Neutrophil (primary cell): ENCODE measurements around the gene ATF3.

ENCODE experiments used
- H3K27ac ChIP-seq: fragments of 200-600 bp; sonication (generic); 2 replicates; pipeline ENCODE4 v1.5.1; 2016; ENCODE audit warnings: mild to moderate bottlenecking, moderate library complexity
- H3K27me3 ChIP-seq: fragments of 200-600 bp; sonication (generic); 2 replicates; pipeline ENCODE4 v1.6.0; 2016; ENCODE audit warnings: mild to moderate bottlenecking
- H3K36me3 ChIP-seq: fragments of 200-600 bp; sonication (generic); 2 replicates; pipeline ENCODE4 v1.5.1; 2017
- H3K4me1 ChIP-seq, 2 experiments: fragments of 200-600 bp in 1 of 2; sonication (generic) in 1 of 2; 1 replicate in 1 of 2; 2 replicates in 1 of 2; pipeline versions ENCODE4 v1.5.1 to v1.6.1; 2013 to 2016; ENCODE audit warnings: low read depth in 1 of 2, low read length in 1 of 2, mild to moderate bottlenecking in 1 of 2, moderate library complexity in 1 of 2; ENCODE audit not compliant: control insufficient read depth in 1 of 2, insufficient read depth in 1 of 2
- H3K4me3 ChIP-seq, 2 experiments: fragments of 200-600 bp in 1 of 2; sonication (generic) in 1 of 2; 1 replicate in 1 of 2; 2 replicates in 1 of 2; pipeline ENCODE4 v1.5.1; 2013 to 2016; ENCODE audit warnings: low read depth in 1 of 2, low read length in 1 of 2, mild to moderate bottlenecking in 1 of 2, moderate library complexity in 1 of 2
- H3K9me3 ChIP-seq: fragments of 200-600 bp; sonication (generic); 2 replicates; pipeline ENCODE4 v1.5.1; 2016
- TF ChIP-seq, protein P1 (sequence below): fragments of 200-600 bp; sonication (generic); IDR thresholded peaks from 2 replicates; pipeline ENCODE4 v1.5.1; 2016; ENCODE audit warnings: antibody characterized with exemption

The ATF3 gene

DNA sequence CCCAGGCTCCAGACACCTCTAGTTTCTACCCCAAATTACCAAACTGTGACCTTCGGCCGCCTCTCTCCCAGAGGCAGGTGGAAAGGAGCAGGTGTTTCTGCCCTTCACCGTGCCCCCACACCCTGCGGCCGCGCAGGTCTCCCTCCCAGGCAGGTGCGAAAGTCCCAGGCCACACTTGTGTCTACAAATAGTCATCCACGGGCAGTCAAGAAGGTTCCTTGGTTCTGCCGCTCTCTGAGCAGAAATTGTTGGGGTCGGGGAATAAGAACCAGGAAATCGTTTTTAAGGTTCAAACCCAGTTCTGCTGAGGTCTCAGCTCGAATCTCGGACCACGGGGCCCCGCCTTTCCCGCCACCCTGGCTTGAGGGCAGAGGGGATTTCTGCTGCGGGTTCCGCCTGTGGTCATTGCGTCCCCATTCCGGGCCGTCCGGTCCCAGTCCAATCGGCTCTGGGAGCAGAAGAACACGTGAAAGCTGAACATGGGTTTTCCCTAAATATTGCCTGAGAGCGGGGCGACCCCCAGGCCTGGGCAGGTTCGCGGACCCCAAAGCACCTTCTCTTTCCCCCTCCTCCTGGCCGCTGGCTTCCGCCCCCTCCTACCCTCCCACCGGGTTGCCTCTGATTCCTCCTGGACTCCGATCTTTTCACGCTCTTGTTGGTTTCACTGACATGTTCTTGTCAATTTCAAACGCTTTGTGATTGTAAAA, 1.2 kb upstream of the ATF3 start:
- Histone ChIP-seq H3K27ac (no peak overlapping the region), H3K4me1 (peaks cover 29 to 34% of the 10 kb centered on the region in 2 experiments), H3K4me3 (peak overlapping the region; percentile 66 to 90), H3K9me3 (no peaks in the 10 kb centered on the region), H3K27me3 (peaks cover 100% of the 10 kb centered on the region), H3K36me3 (no peaks in the 10 kb centered on the region)
- TF ChIP-seq, protein P1, sequence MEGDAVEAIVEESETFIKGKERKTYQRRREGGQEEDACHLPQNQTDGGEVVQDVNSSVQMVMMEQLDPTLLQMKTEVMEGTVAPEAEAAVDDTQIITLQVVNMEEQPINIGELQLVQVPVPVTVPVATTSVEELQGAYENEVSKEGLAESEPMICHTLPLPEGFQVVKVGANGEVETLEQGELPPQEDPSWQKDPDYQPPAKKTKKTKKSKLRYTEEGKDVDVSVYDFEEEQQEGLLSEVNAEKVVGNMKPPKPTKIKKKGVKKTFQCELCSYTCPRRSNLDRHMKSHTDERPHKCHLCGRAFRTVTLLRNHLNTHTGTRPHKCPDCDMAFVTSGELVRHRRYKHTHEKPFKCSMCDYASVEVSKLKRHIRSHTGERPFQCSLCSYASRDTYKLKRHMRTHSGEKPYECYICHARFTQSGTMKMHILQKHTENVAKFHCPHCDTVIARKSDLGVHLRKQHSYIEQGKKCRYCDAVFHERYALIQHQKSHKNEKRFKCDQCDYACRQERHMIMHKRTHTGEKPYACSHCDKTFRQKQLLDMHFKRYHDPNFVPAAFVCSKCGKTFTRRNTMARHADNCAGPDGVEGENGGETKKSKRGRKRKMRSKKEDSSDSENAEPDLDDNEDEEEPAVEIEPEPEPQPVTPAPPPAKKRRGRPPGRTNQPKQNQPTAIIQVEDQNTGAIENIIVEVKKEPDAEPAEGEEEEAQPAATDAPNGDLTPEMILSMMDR, result no peak

DNA sequence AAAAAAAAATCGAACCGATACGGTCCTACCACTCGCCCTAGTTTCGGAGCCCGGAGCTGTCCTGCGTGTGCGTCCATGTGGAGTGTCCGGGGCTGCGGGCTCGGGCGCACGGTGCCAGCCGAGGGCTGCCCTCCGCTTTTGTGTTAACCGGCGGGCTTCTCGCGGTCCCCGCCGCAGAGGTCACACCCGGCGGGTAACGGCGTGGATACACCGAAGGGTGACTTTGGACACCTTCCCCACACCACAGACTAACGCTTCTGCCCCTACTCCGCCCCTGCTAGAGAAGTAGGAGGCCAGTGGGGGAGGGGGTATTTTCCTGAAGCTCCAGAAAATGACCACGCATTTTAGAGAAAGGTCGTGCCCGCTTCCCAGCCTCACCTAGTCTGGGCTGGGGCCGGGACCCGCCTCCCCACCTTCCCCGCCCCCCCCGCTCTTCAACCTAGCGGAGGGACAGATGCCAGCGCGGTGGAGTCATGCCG, 609 bp upstream of the ATF3 start:
- TF ChIP-seq, protein P1, result no peak
- Histone ChIP-seq H3K27me3 (peaks cover 100% of the 10 kb centered on the region), H3K27ac (no peak overlapping the region), H3K4me1 (peaks cover 29 to 34% of the 10 kb centered on the region in 2 experiments), H3K9me3 (no peaks in the 10 kb centered on the region), H3K36me3 (no peaks in the 10 kb centered on the region), H3K4me3 (peak overlapping the region; percentile 66 to 90)

DNA sequence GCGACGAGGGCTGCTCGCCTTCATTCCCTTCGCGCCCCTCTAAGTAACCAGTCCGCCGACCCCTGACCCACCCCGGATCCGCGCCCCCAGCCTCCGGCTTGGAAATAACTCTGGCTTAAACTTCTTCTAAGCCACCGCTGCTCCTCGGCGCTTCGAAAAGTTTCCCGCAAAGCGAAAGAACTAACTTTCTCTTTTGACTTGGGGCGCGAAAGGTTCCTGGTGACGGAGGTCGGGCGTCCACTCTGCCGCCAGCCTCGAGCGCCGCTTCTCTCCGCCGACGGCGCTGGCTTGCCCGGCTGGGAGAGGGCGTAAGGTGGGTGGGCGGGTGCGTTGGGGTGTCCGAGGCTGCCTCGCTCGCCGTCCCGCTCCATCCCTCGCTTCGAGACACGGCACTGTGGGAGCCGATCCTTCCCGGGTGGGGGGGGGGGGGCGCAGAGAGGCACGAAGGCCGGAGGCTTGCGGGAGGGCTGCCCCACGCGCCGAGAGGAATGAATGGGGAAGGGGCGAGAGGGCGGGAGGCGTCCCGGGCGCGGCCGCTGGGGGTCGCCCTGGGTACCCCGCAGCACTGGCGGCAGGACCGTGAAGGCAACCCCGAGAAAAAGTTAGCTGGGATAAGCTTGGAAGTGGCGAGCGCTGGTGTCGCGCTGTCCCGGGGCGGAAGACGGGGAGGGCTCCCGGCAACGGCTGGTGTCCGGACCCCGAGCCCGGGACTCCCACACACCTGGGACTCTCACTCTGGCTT, 569 bp downstream of the ATF3 start:
- TF ChIP-seq, protein P1, result no peak
- Histone ChIP-seq H3K27me3 (peaks cover 95% of the 10 kb centered on the region), H3K4me1 (peaks cover 29 to 34% of the 10 kb centered on the region in 2 experiments), H3K27ac (peak overlapping the region; percentile 35), H3K36me3 (no peaks in the 10 kb centered on the region), H3K4me3 (peak overlapping the region; percentile 66 to 90), H3K9me3 (no peaks in the 10 kb centered on the region)

DNA sequence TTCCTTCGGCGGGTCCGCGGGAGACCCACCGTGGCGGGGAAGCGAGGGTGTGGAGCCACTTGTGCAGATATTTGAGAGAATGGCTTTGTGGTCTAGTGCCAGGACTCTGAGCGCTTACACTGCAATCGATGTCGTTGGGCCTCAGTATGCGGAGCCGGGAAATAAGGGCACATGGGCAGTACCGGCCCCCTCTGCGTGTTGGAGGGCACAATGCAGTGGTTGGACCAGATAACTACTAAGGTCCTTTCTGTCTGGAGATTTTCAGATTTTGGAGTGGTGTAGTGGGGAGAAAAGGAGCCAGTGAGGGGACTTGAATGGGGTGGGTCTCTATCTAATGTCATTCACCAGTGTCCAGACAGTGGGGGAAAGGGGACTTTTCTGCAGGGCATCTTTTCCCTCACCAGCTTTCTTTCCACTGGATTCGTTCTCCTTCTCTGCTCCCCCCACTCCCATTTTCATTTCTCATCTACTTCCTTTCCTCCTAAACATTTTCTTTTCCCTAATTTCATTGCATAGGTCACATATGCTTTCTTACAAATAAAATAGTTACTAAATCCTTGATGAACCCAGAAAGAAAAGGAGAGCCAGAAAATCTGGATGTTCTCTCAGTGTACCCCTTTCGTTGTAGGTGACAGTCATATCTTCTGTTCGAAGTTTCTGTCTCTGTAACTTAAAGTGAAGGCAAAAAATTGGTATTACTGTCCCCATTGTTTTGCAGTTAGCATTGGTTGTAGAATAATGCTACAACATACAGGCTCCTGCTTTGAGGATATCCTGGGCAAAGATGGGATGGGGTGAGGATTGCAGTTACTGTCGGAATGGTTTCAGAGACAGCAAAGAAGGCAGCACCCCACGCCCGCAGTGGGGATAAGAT, 1.4 kb downstream of the ATF3 start:
- H3K27ac ChIP-seq, result no peak overlapping the region
- peak overlapping the region; percentile 66 to 90 for H3K4me3 ChIP-seq
- H3K4me1 ChIP-seq, result peaks cover 29 to 34% of the 10 kb centered on the region in 2 experiments
- H3K9me3 ChIP-seq, result no peaks in the 10 kb centered on the region
- no peaks in the 10 kb centered on the region for H3K36me3 ChIP-seq
- TF ChIP-seq, protein P1, result no peak
- H3K27me3 ChIP-seq, result peaks cover 87% of the 10 kb centered on the region

DNA sequence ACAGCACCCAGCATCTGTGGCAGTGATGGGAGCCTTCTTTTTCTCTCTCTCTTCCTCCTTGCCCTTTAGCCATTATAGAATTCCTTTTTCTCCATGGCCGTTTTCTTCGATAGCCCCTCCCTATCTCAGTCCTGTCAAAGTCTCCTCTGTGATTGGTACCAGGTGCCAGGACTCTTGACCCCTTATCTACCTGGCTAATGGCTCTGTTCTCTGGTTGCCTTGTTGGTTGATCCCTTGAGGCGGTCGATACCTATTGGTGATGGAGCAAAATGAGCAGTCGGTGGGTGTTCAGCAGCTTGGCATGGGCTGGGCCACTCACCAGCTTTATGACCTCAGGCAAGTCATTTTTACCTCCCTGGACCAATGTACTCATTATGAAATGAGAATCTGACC, 2.0 kb downstream of the ATF3 start:
- Histone ChIP-seq H3K27ac (no peak overlapping the region), H3K27me3 (peaks cover 81% of the 10 kb centered on the region), H3K4me3 (no peak overlapping the region), H3K9me3 (no peaks in the 10 kb centered on the region), H3K4me1 (peaks cover 29 to 34% of the 10 kb centered on the region in 2 experiments), H3K36me3 (no peaks in the 10 kb centered on the region)
- TF ChIP-seq, protein P1, result no peak
